HepG2 (cell line): ENCODE results near the gene RNF6. TPM values are rescaled to one million over a fixed set of nuclear protein-coding genes. Genes with fewer than 3 reads are reported as not detected.

ENCODE experiments used
- CREBL2 ChIP-seq: sonication (generic); formaldehyde crosslinking; IDR thresholded peaks from 2 replicates; pipeline ENCODE4 v1.8.1; 2023; ENCODE audit warnings: missing genetic modification reagents, mild to moderate bottlenecking, borderline replicate concordance
- FOXK2 ChIP-seq: fragments of 450-650 bp; IDR thresholded peaks from 2 replicates; pipeline ENCODE4 v1.6.1; 2016
- FOXP4 ChIP-seq: sonication (generic); formaldehyde crosslinking; IDR thresholded peaks from 2 replicates; pipeline ENCODE4 v1.4.0; 2020; ENCODE audit warnings: missing genetic modification reagents
- NFAT5 ChIP-seq: sonication (generic); formaldehyde crosslinking; IDR thresholded peaks from 2 replicates; pipeline ENCODE4 v1.4.0; 2020; ENCODE audit warnings: missing genetic modification reagents
- NR3C1 ChIP-seq: sonication (generic); formaldehyde crosslinking; IDR thresholded peaks from 2 replicates; pipeline ENCODE4 v1.4.0; 2020; ENCODE audit warnings: missing genetic modification reagents
- PATZ1 ChIP-seq: sonication (generic); formaldehyde crosslinking; IDR thresholded peaks from 2 replicates; pipeline ENCODE4 v1.4.0; 2020; ENCODE audit warnings: missing genetic modification reagents
- PAX8 ChIP-seq: sonication (generic); formaldehyde crosslinking; IDR thresholded peaks from 2 replicates; pipeline ENCODE4 v1.8.0; 2022; ENCODE audit warnings: mild to moderate bottlenecking, missing genetic modification reagents, borderline replicate concordance
- PCBP2 ChIP-seq: fragments of 200-400 bp; formaldehyde crosslinking; optimal IDR thresholded peaks from 2 replicates; pipeline ENCODE3; 2018; ENCODE audit warnings: low read length, low read depth; ENCODE audit not compliant: poor library complexity, severe bottlenecking
- SMARCE1 ChIP-seq: fragments of 450-650 bp; IDR thresholded peaks from 2 replicates; pipeline ENCODE4 v1.6.1; 2017; ENCODE audit warnings: borderline replicate concordance
- THAP9 ChIP-seq: sonication (generic); formaldehyde crosslinking; IDR thresholded peaks from 2 replicates; pipeline ENCODE4; 2020; ENCODE audit warnings: missing genetic modification reagents, mild to moderate bottlenecking, borderline replicate concordance
- ZBTB25 ChIP-seq: IDR thresholded peaks from 2 replicates; pipeline ENCODE4 v1.6.1; 2018; ENCODE audit warnings: missing genetic modification reagents
- ZBTB3 ChIP-seq: sonication (generic); formaldehyde crosslinking; IDR thresholded peaks from 2 replicates; pipeline ENCODE4 v1.4.0; 2020; ENCODE audit warnings: low read depth, mild to moderate bottlenecking, moderate library complexity, missing genetic modification reagents, borderline replicate concordance
- ZNF263 ChIP-seq: sonication (generic); formaldehyde crosslinking; IDR thresholded peaks from 2 replicates; pipeline ENCODE4 v1.4.0; 2020; ENCODE audit warnings: missing genetic modification reagents
- ZNF776 ChIP-seq: sonication (generic); formaldehyde crosslinking; IDR thresholded peaks from 2 replicates; pipeline ENCODE4 v1.4.0; 2020; ENCODE audit warnings: mild to moderate bottlenecking, missing genetic modification reagents
- polyA plus RNA-seq, 8 experiments: library from polyadenylated mRNA; depleted of rRNA in 3 of 8; stranded (reverse) in 7 of 8; unstranded in 1 of 8; fragments of >200 nt; fragmentation: Illumina TruSeq in 4 of 8; extraction: Trizol in 4 of 8; gene quantifications; 2 replicates each; pipeline versions ENCODE4 v1.2.1 to v1.2.3, GENCODE V29; 2011 to 2016; ENCODE audit warnings: low read depth in 4 of 8, missing spikeins in 1 of 8, mixed read lengths in 1 of 8; ENCODE audit not compliant: insufficient read depth in 1 of 8
- total RNA-seq, 5 experiments: library from RNA; depleted of rRNA; stranded (reverse); fragments of >200 nt; fragmentation: Illumina TruSeq; extraction: Trizol; gene quantifications; 2 replicates each; pipeline ENCODE4 v1.2.3, GENCODE V29; 2016; ENCODE audit warnings: low read depth in 1 of 5

Gene RNF6
- total and polyA plus RNA-seq, 2 of the 13 experiments (the other 11 are each of a cell fraction or from before 2014, with no cell fraction given) = 14.6 to 36.8 TPM

GRCh38 chr13:26186118-26186870 lies 35.8 kb downstream of the RNF6 start (continued):
- TF ChIP-seq CREBL2 (CRISPR knock-in tag) = peak; percentile 35; the same call in 1 of the 2 replicates
- TF ChIP-seq ZBTB3 (CRISPR knock-in tag) = no peak
- no peak; the same call in 1 of the 2 replicates for TF ChIP-seq ZNF263 (CRISPR knock-in tag)
- TF ChIP-seq SMARCE1 = no peak
- no peak for TF ChIP-seq NR3C1 (CRISPR knock-in tag)
- no peak for TF ChIP-seq FOXK2
- peak; percentile 36; the same call in 1 of the 2 replicates for TF ChIP-seq FOXP4
- no peak for TF ChIP-seq PCBP2
- peak; percentile 93; the same call in 1 of the 2 replicates for TF ChIP-seq NFAT5 (CRISPR knock-in tag)
- TF ChIP-seq ZNF776 (CRISPR knock-in tag) = peak; percentile 86; the same call in 1 of the 2 replicates
- no peak for TF ChIP-seq PAX8
- TF ChIP-seq PATZ1 (CRISPR knock-in tag) = peak; percentile 49; the same call in 1 of the 2 replicates
- TF ChIP-seq ZBTB25 (CRISPR knock-in tag) = peak; percentile 42; the same call in 1 of the 2 replicates
- peak; percentile 49; the same call in 1 of the 2 replicates for TF ChIP-seq THAP9 (CRISPR knock-in tag)
